ENCODE data around the gene HS6ST2.

HS6ST2 gene

DNA sequence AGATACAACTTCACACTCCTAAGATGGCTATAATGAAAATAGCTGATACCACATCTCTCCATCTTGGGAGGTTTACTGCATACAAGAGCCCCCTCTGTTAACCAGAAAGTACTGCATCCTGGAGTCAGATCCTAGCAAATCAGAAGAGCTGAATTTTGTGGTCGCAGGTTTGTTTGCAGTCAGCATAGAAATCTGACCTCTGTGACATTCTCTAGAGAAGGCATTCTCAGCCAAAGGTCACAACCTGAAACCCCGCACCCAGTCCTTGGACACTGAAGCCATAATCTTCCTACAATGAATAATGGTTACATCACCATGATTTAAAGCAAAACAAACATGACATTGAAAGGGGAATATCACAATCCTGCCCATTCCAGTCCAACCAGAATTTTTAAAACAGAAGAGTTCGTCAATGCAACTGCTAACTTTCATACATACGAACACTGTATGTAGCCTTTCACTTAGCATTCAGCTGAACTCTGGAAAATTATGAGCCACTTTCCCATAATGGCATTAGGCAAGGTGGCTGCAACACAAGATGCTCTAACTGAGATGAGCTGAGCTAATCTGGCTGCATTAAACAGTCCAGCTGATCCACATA lies 17.6 kb downstream of the HS6ST2 start:
- Histone ChIP-seq H4K20me1 (ENCODE audit: control insufficient read depth, insufficient read depth, low read depth, low read length) (no peaks in the 10 kb centered on the region), H3K27me3 (ENCODE audit: control insufficient read depth, low read length) (no peaks in the 10 kb centered on the region), H3K79me2 (ENCODE audit: control insufficient read depth, low read length) (no peaks in the 10 kb centered on the region), H3K4me3 (ENCODE audit: low read length) (no peak overlapping the region), H3F3A (ENCODE audit: control insufficient read depth, insufficient read depth) (no peaks in the 10 kb centered on the region), H3K9me2 (replicated peaks; ENCODE audit: control insufficient read depth, low read length) (no peaks in the 10 kb centered on the region), H3K4me1 (ENCODE audit: control insufficient read depth, low read length) (no peaks in the 10 kb centered on the region), H3K27ac (ENCODE audit: low read depth, low read length) (no peak overlapping the region), H3K4me2 (ENCODE audit: low read length) (no peak overlapping the region), H3K9me3 (ENCODE audit: control insufficient read depth, insufficient read depth, low read length) (no peaks in the 10 kb centered on the region), H3K36me3 (ENCODE audit: control insufficient read depth, low read length) (no peaks in the 10 kb centered on the region)
- no peak for TF ChIP-seq EZH2phosphoT487 (IDR thresholded peaks at IDR 0.05; ENCODE audit: borderline replicate concordance, low read length)
- TF ChIP-seq, protein P1, sequence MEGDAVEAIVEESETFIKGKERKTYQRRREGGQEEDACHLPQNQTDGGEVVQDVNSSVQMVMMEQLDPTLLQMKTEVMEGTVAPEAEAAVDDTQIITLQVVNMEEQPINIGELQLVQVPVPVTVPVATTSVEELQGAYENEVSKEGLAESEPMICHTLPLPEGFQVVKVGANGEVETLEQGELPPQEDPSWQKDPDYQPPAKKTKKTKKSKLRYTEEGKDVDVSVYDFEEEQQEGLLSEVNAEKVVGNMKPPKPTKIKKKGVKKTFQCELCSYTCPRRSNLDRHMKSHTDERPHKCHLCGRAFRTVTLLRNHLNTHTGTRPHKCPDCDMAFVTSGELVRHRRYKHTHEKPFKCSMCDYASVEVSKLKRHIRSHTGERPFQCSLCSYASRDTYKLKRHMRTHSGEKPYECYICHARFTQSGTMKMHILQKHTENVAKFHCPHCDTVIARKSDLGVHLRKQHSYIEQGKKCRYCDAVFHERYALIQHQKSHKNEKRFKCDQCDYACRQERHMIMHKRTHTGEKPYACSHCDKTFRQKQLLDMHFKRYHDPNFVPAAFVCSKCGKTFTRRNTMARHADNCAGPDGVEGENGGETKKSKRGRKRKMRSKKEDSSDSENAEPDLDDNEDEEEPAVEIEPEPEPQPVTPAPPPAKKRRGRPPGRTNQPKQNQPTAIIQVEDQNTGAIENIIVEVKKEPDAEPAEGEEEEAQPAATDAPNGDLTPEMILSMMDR (IDR thresholded peaks at IDR 0.05; ENCODE audit: low read depth, low read length, poor library complexity, severe bottlenecking), result no peak

DNA sequence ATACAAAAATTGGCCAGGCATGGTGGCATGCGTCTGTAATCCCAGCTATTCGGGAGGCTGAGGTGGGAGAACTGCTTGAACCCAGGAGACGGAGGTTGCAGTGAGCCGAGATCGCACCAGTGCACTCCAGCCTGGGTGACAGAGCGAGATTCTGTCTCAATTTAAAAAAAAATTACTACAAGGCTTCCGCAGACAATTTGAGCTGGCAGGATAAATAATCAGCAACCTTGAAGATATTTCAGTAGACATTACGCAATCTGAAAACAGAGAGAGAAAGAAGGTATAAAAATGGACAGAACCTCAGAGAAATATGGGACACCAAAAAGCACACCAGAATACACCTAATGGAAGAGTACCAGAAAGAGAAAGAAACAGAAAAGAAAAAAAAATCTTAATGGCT lies 25.3 kb downstream of the HS6ST2 start:
- no peak for TF ChIP-seq EZH2phosphoT487 (IDR thresholded peaks at IDR 0.05; ENCODE audit: borderline replicate concordance, low read length)
- TF ChIP-seq, protein P1 (IDR thresholded peaks at IDR 0.05; ENCODE audit: low read depth, low read length, poor library complexity, severe bottlenecking), result no peak
- no peaks in the 10 kb centered on the region for H3K36me3 ChIP-seq (ENCODE audit: control insufficient read depth, low read length)

DNA sequence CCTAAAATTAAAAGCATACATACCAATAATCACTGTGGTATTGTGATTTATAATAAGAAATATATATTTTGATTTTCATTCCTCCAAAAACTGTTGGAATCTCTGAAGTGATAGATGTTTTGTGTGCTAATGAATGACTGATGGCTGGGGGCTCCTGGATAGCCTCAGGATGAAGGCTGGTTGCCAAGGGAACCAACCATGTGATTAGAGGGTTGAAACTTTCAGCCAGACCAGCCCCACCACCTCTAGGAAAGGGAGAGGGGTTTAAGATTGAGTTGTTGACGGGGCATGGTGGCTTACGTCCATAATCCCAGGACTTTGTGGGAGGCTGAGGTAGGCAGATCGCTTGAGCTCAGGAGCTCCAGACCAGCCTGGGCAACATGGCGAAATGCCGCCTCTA lies 34.0 kb downstream of the HS6ST2 start:
- Histone ChIP-seq H3K79me2 (ENCODE audit: control insufficient read depth, low read length) (no peaks in the 10 kb centered on the region), H3K9me3 (ENCODE audit: control insufficient read depth, insufficient read depth, low read length) (no peaks in the 10 kb centered on the region), H3K4me1 (ENCODE audit: control insufficient read depth, low read length) (no peaks in the 10 kb centered on the region), H4K20me1 (ENCODE audit: control insufficient read depth, insufficient read depth, low read depth, low read length) (no peaks in the 10 kb centered on the region), H3K27me3 (ENCODE audit: control insufficient read depth, low read length) (no peaks in the 10 kb centered on the region), H3K4me2 (ENCODE audit: low read length) (no peak overlapping the region), H3K4me3 (ENCODE audit: low read length) (no peak overlapping the region), H3F3A (ENCODE audit: control insufficient read depth, insufficient read depth) (no peaks in the 10 kb centered on the region), H3K27ac (ENCODE audit: low read depth, low read length) (no peak overlapping the region), H3K9me2 (replicated peaks; ENCODE audit: control insufficient read depth, low read length) (no peaks in the 10 kb centered on the region), H3K36me3 (ENCODE audit: control insufficient read depth, low read length) (no peaks in the 10 kb centered on the region)
- TF ChIP-seq, protein P1 (IDR thresholded peaks at IDR 0.05; ENCODE audit: low read depth, low read length, poor library complexity, severe bottlenecking), result no peak
- TF ChIP-seq EZH2phosphoT487 (IDR thresholded peaks at IDR 0.05; ENCODE audit: borderline replicate concordance, low read length), result no peak

More for the DNA sequence above, 25.3 kb downstream of the HS6ST2 start:
- Histone ChIP-seq H4K20me1 (ENCODE audit: control insufficient read depth, insufficient read depth, low read depth, low read length) (no peaks in the 10 kb centered on the region), H3F3A (ENCODE audit: control insufficient read depth, insufficient read depth) (no peaks in the 10 kb centered on the region), H3K27ac (ENCODE audit: low read depth, low read length) (no peak overlapping the region), H3K9me3 (ENCODE audit: control insufficient read depth, insufficient read depth, low read length) (no peaks in the 10 kb centered on the region), H3K27me3 (ENCODE audit: control insufficient read depth, low read length) (no peaks in the 10 kb centered on the region), H3K9me2 (replicated peaks; ENCODE audit: control insufficient read depth, low read length) (no peaks in the 10 kb centered on the region), H3K4me2 (ENCODE audit: low read length) (no peak overlapping the region), H3K79me2 (ENCODE audit: control insufficient read depth, low read length) (no peaks in the 10 kb centered on the region), H3K4me3 (ENCODE audit: low read length) (no peak overlapping the region), H3K4me1 (ENCODE audit: control insufficient read depth, low read length) (no peaks in the 10 kb centered on the region)

All from DOHH2 (cell line).